Activated CD4-positive, alpha-beta T cell treated with anti-CD3 and anti-CD28 coated beads, Interleukin-2, amount 10 ng/mL, durations not matched to agents 7 days and 5 days (primary cell): ENCODE measurements around the gene RBM19. TPM values are rescaled to one million over a fixed set of nuclear protein-coding genes. Genes with fewer than 3 reads are reported as not detected.
"Not testable (repeated sequence)": the region's sequence is repeated elsewhere in the genome, so short reads cannot be mapped to it uniquely, and the experiment has no call there.

ENCODE experiments used
- CTCF ChIA-PET: fragments of 350-600 bp; sonication (Branson Sonifier 250); formaldehyde crosslinking; loops from one replicate; lab custom pipeline; 2021; ENCODE audit warnings: antibody characterized with exemption; lab: Charles Lee
- POLR2A ChIA-PET: fragments of 350-600 bp; sonication (Branson Sonifier 250); formaldehyde crosslinking; loops from one replicate; lab custom pipeline; 2021; ENCODE audit warnings: antibody characterized with exemption; lab: Charles Lee
- DNase-seq: peaks from one replicate; pipeline ENCODE4 v3.0.0-alpha.2; 2020
- H3K27ac Mint-ChIP-seq: one replicate; pipeline ENCODE4 v1.8.0; 2021; ENCODE audit warnings: mild to moderate bottlenecking, moderate library complexity, mixed read lengths
- H3K27me3 Mint-ChIP-seq: one replicate; pipeline ENCODE4 v1.8.0; 2021; ENCODE audit warnings: mixed read lengths
- H3K36me3 Mint-ChIP-seq: one replicate; pipeline ENCODE4 v1.8.0; 2021; ENCODE audit warnings: low read depth, mixed read lengths
- H3K4me1 Mint-ChIP-seq: one replicate; pipeline ENCODE4 v1.8.0; 2021; ENCODE audit warnings: mixed read lengths
- H3K4me3 Mint-ChIP-seq: one replicate; pipeline ENCODE4 v1.8.0; 2021; ENCODE audit warnings: mild to moderate bottlenecking, moderate library complexity, mixed read lengths
- H3K9me3 Mint-ChIP-seq: one replicate; pipeline ENCODE4 v1.8.0; 2021; ENCODE audit warnings: mixed read lengths
- total RNA-seq, 2 experiments: library from RNA; stranded (reverse); gene quantifications; one replicate each; pipeline ENCODE4 v1.2.3, GENCODE V29; 2021

The RBM19 gene
- total RNA-seq, 2 experiments from 2014 or later: 36.0 to 39.0 TPM

DNA sequence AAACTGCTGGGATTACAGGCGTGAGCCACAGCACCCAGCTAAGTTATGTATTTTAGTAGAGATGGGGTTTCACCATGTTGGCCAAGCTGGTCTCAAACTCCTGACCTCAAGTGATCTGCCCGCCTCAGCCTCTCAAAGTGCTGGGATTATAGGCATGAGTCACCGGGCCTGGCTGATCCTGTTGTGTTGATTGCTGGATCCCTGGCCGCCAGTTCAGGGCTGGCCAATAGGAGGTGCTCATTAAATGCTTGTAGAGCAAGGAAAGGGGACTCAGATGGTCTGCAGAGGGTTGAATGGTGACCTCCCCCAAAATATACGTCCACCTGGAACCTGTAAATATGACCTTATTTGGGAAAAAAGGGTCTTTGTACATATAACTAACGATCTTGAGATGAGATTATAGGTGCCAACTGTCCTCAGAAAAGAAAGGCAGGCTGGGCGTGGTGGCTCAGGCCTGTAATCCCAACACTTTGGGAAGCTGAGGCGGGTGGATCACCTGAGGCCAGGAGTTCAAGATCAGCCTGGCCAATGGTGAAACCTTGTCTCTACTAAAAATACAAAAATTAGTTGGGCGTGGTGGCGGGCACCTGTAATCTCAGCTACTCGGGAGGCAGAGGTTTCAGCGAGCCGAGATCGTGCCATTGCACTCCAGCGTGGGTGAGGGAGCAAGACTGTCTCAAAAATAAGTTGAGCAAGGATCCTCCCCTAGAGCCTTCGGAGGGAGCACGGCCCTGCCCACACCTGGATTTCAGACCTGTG is 156.5 kb downstream of the RBM19 start:
- H3K27ac Mint-ChIP-seq, DNase-seq, POLR2A ChIA-PET, H3K27me3 Mint-ChIP-seq, H3K4me3 Mint-ChIP-seq, H3K36me3 Mint-ChIP-seq, H3K9me3 Mint-ChIP-seq, H3K4me1 Mint-ChIP-seq, CTCF ChIA-PET: not testable (repeated sequence)

DNA sequence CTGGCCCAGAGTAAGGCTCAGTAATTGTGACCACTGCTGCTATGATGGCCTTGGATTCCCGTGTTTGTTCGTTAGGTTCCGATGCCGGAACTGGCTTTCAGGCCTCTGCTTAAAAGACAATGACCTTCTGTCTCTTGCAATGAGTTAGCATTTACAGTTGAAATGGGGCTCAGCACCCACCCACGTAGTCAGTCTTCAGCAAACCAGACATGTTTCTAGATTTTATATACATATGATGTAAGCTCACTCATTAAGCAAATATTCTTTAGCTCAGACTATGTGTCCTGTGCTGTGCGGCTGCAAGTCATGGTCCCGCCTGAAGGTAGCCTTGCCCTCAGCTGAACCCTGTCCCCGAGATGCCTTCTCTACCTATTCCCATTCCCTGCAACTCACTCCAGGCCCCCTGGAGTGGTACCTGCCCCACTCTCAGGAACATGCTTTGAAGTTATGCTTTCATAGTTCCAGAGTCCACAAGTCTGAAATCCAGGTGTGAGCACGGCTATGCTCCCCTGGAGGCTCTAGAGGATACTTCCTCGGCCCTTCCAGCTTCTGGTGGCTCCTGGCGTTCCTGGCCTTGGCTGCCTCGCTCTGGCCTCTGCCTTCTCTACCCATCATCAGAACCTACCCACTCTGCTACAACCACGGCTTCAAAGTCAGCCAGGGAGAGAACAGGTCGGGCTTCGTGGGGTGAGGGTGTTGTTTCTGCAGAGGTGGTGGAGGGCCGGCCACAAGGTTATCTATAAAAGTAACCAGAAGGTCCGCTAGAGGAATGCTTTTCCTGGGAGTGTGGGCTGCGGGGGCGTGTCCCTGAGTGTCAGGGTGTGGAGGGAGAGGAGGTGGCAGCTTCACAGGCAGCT is 157.8 kb downstream of the RBM19 start:
- POLR2A ChIA-PET: no interaction called here
- Mint-ChIP-seq H3K4me1 (no peaks in the 10 kb centered on the region), H3K27me3 (no peaks in the 10 kb centered on the region), H3K4me3 (no peak overlapping the region), H3K36me3 (peaks cover 3% of the 10 kb centered on the region), H3K27ac (peak overlapping the region; percentile 50), H3K9me3 (peaks cover 4% of the 10 kb centered on the region)
- CTCF ChIA-PET: no interaction called here
- DNase-seq: no peak

DNA sequence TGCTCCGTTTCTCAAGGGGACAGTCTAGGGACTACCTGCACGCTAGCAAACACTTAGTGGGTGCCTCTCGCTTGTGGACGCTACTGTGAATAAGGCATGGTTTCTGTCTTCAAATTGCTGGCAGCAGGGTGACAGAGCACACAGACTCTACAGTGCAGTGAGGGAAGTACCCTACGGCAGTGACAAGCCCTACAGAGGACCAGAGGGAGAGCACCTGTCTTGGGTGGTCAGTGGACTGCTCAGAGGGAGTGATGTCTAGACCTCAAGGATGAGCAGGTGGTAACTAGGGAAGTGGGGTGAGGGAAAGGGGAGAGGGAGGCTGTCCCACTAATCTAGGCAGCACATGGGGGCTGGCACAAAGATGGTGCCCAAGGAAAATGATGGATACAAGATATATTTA is 160.5 kb downstream of the RBM19 start:
- H3K27ac Mint-ChIP-seq: no peak overlapping the region

DNA sequence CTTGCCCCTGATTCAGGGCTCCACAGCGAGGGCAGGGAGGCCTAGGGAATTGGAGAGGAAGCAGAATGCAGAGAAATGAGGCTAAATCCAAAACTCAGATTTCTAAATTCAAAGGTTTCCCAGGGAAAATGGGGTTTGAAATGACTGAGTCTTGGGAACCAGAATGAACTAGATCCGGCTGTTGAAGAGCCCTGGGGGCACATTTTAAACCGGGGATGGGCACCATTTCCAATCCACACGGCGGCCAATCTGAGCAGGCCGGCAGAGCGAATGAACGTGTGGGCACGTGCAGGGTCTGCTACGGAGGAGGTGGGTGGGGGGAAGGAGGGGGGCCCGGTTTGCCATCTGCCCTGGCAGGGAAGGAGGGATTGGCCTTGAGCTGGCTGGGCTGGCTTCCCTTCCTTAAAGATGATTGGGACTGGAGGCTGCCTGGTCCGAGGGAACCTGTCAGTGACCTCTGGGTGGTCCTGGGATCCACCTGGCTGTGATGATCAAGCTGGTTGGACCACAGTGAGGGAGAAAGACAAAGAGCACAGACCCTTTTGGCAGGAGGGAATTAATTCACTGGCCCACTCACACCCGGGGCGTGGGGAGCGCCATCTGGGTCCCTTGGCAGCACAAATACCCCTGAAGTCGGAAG is 161.0 kb downstream of the RBM19 start:
- peaks cover 2% of the 10 kb centered on the region for H3K9me3 Mint-ChIP-seq
- H3K4me3 Mint-ChIP-seq: no peak overlapping the region
- H3K27ac Mint-ChIP-seq: no peak overlapping the region
- H3K4me1 Mint-ChIP-seq: no peaks in the 10 kb centered on the region
- POLR2A ChIA-PET: no interaction called here
- no peaks in the 10 kb centered on the region for H3K27me3 Mint-ChIP-seq
- H3K36me3 Mint-ChIP-seq: peaks cover 1% of the 10 kb centered on the region
- CTCF ChIA-PET: no interaction called here
- no peak for DNase-seq

More for the DNA sequence above, 160.5 kb downstream of the RBM19 start:
- CTCF ChIA-PET: no interaction called here
- H3K4me3 Mint-ChIP-seq: no peak overlapping the region
- H3K9me3 Mint-ChIP-seq: peaks cover 2% of the 10 kb centered on the region
- POLR2A ChIA-PET: no interaction called here
- H3K36me3 Mint-ChIP-seq: peaks cover 1% of the 10 kb centered on the region
- H3K4me1 Mint-ChIP-seq: no peaks in the 10 kb centered on the region
- no peaks in the 10 kb centered on the region for H3K27me3 Mint-ChIP-seq
- DNase-seq: no peak

DNA sequence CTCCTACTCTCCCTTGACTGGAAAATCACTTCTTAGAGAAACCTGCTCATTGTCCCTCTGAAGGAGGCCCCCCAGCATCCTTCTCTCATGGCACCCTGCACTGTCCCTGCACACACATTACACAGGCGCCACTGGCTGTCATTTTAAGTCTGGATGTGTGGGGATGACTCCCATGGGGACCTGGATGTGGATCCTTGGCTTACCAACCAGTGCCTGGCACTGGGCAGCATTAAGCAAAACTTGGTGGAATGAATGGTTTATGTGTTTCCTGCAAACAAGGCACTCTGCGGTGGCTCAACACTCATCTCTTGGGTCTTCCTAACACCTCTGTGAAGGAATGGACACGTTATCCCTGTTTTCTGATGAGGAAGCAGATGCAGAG is 162.4 kb downstream of the RBM19 start:
- H3K9me3 Mint-ChIP-seq: peaks cover 2% of the 10 kb centered on the region
- ChIA-PET POLR2A (no interaction called here), CTCF (no interaction called here)
- H3K4me3 Mint-ChIP-seq: no peak overlapping the region
- H3K27me3 Mint-ChIP-seq: no peaks in the 10 kb centered on the region
- peaks cover 1% of the 10 kb centered on the region for H3K36me3 Mint-ChIP-seq
- DNase-seq: no peak
- H3K27ac Mint-ChIP-seq: peak overlapping the region; percentile 46
- H3K4me1 Mint-ChIP-seq: no peaks in the 10 kb centered on the region

DNA sequence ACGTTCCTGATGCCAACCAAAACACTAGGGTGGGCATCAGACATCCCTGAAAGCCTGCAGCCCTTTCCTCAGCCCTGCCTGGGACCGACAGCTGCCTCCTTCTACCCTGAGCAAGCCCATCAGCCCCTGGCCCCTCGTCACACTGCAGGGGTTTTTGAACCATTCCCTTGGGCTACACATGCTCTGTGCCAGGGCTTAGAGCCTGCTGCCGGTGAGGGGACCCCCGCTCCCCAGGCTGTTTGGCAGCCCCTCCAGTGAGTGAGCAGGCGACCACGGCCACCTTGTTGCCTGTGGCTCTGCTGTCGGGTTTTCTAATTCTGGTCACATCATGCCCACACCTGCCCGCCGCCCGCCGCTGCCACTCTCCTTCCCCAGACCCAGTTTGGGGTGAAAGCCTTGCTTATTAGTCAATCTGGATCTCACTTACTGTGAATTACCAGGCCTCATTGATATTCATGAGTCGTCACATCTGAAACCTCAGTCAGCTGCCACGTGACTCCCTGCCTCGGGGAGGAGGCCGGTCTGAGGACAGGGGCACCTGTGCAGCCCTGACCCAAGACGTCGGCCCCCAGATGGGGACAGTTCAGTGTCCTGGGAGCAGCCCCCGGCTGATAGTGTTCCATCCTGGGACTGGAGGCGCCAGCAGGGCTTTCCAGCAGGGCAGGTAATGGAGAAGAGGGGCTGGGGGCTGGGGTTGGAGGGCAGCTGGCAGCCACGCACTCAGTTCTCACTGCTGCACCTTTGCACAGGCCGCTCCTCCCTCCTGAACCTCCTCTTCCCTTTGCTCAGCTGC is 163.0 kb downstream of the RBM19 start:
- Mint-ChIP-seq H3K9me3 (peaks cover 2% of the 10 kb centered on the region), H3K27ac (peak overlapping the region; percentile 46), H3K36me3 (peaks cover 1% of the 10 kb centered on the region), H3K27me3 (no peaks in the 10 kb centered on the region), H3K4me1 (no peaks in the 10 kb centered on the region), H3K4me3 (no peak overlapping the region)
- CTCF ChIA-PET: no interaction called here
- POLR2A ChIA-PET: no interaction called here
- DNase-seq: no peak

DNA sequence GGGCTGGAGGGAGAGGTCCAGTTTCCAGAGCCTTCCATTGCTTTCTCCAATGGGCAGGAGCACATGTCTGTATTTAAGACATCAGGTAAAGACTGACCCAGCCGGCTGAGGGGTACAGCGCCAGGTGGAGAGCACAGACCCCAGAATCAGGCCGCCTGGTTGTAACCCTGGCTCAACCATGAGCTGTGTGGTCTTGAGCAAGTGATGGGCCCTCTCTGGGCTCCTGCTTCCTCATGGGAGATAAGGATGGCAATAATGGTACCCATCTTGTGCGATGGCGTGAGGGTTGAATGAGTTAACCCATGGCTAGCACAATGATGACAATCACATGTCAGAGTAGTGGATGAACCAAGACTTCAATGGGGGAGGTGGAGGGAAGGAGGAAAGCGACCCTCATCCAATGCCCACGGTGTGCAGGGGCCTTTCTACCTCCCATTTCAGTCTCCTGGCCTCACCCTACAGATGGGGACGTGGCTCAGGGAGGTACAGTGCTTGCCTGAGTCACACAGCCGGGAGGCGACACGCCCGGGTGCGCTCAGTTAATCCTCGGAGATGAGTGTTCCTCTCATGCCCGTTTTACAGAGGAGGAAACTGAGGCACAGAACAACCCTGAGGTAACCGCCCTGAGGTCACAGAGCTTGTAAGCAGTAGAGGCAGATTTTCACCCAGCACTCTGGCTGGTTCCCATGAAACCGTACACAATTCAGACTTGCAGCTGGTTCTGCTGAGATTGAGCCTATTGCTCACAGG is 163.9 kb downstream of the RBM19 start:
- H3K36me3 Mint-ChIP-seq: peaks cover 1% of the 10 kb centered on the region
- no peaks in the 10 kb centered on the region for H3K27me3 Mint-ChIP-seq
- DNase-seq: no peak
- H3K27ac Mint-ChIP-seq: no peak overlapping the region
- CTCF ChIA-PET: no interaction called here
- H3K4me1 Mint-ChIP-seq: no peaks in the 10 kb centered on the region
- H3K4me3 Mint-ChIP-seq: no peak overlapping the region
- H3K9me3 Mint-ChIP-seq: peaks cover 2% of the 10 kb centered on the region
- POLR2A ChIA-PET: no interaction called here

DNA sequence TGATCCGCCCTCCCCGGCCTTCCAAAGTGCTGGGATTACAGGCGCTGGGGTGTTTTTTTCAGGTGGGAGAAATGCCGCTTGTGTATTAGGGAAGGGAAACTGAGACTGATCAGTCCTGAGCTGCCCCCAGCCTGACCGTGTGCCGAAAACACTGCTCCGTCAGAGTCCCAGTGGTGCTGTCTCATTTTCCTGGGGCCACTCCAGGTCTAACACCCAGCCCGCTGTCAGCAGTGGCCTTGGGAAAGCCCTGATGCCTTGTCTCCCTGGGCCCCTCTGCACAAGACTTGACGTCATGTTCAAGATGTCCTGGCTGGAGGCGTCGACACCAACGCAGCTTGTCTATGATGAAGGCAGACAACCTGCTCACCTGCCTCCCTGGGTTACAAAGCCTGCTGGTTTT is 165.9 kb downstream of the RBM19 start:
- Mint-ChIP-seq H3K27ac (no peak overlapping the region), H3K4me1 (no peaks in the 10 kb centered on the region), H3K9me3 (no peaks in the 10 kb centered on the region), H3K4me3 (no peak overlapping the region), H3K36me3 (no peaks in the 10 kb centered on the region), H3K27me3 (no peaks in the 10 kb centered on the region)
- ChIA-PET CTCF (interaction anchor here (0.6 kb wide), 1 partner anchor 484 kb away, joined by 3 read pairs; no protein-coding TSS in a partner anchor), POLR2A (no interaction called here)
- DNase-seq: no peak

DNA sequence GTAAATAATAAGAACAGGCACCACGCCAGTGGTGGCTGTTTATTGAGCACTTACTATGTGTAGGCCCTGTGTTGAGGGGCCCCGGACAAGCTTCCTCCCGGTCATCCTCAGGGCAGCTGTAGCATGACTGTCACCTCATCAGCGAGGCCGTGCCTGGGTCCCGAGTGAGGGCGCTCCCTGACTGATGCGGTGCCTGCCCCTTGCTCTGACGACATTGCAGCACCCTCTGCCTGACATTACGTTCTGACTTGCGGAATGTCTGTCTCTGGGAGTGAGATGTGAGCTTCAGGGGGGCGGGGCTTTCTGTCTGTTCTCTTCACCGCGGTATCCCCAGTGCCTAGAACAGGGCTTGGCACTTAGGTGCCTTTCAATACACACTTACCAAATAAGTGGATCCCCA is 167.6 kb downstream of the RBM19 start:
- CTCF ChIA-PET: no interaction called here
- no peaks in the 10 kb centered on the region for H3K27me3 Mint-ChIP-seq

DNA sequence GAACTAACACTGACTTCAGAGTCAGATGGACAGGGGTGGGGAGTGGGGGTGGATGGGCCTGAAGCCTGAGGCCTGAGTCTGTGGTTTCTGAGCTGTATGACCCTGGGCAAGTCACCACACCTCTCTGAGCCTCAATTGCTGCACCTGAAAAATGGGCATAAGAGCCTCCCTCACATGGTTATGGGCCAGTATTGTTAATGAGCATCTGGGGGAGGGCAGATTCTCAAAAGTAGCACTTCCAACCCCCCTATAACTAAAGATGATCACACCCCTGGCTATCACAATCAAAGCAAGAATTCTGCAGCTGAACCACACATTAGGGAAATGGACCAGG is 168.6 kb downstream of the RBM19 start:
- POLR2A ChIA-PET: no interaction called here
- Mint-ChIP-seq H3K27ac (no peak overlapping the region), H3K9me3 (no peaks in the 10 kb centered on the region), H3K4me1 (no peaks in the 10 kb centered on the region), H3K4me3 (no peak overlapping the region), H3K36me3 (no peaks in the 10 kb centered on the region), H3K27me3 (no peaks in the 10 kb centered on the region)
- CTCF ChIA-PET: no interaction called here
- no peak for DNase-seq

More for the DNA sequence above, 167.6 kb downstream of the RBM19 start:
- POLR2A ChIA-PET: no interaction called here
- Mint-ChIP-seq H3K4me3 (no peak overlapping the region), H3K4me1 (no peaks in the 10 kb centered on the region), H3K9me3 (no peaks in the 10 kb centered on the region), H3K36me3 (no peaks in the 10 kb centered on the region), H3K27ac (no peak overlapping the region)
- DNase-seq: no peak

DNA sequence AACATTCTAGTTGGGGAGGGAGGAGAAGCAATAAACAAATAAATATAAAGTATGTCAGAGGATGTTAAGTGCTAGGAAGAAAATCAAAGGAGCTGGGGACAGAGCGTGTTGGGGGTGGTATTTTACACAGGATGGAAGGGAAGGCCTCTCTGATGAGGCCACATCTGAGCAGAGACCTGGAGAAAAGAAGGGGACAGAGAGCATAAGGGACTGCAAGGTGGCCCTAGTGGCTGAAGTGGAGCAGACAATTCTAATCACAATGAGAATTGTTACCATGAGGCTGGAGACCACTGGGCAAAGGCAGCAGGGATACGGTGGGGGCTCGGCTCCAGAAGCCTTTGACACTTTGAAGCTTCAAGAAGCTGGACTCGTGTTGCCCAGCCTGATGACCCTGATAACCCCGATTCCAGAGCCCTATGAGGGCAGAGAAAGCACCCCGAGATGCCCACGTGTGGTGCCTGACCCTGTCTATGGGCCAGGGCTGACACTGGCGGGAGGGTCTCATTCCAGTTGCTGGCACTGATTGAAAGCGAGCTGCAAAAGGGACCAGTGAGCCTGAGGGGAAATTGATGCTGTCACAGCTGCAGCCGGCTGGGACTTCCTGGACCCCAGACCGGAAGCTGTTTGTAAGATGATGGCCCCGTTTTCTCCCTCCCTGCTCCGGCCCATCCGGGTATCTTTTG is 169.1 kb downstream of the RBM19 start:
- no peak for DNase-seq
- Mint-ChIP-seq H3K36me3 (no peaks in the 10 kb centered on the region), H3K27me3 (no peaks in the 10 kb centered on the region), H3K4me1 (no peaks in the 10 kb centered on the region), H3K4me3 (no peak overlapping the region), H3K9me3 (no peaks in the 10 kb centered on the region), H3K27ac (no peak overlapping the region)
- POLR2A ChIA-PET: no interaction called here
- CTCF ChIA-PET: no interaction called here
